GM12865 (cell line): Measurements from ENCODE around the gene VPS72.
"Not testable (repeated sequence)": the region's sequence is repeated elsewhere in the genome, so short reads cannot be mapped to it uniquely, and the experiment has no call there.

Experiments used
- DNase-seq: peaks from one replicate; pipeline ENCODE4 v3.0.0; 2010; ENCODE audit warnings: low read depth
- H3K4me3 ChIP-seq: 2 replicates; pipeline ENCODE4 v1.5.1; 2011; ENCODE audit warnings: mild to moderate bottlenecking, low read depth, low read length, control low read depth
- CTCF ChIP-seq: IDR thresholded peaks from 2 replicates; pipeline ENCODE4 v1.5.1; 2011; ENCODE audit warnings: low read length, control low read depth, low read depth, inconsistent platforms; ENCODE audit not compliant: insufficient read depth; ENCODE audit errors: missing control alignments

The VPS72 gene

GRCh38 chr1:151213560-151213959 is 23.6 kb upstream of the VPS72 start:
- no peak overlapping the region for H3K4me3 ChIP-seq
- no peak for DNase-seq
- TF ChIP-seq CTCF: no peak

- H3K4me3 ChIP-seq: no peak overlapping the region
- DNase-seq: no peak
- no peak for TF ChIP-seq CTCF
Observed at GRCh38 chr1:151211972-151212705, 22.1 kb upstream of the VPS72 start.

GRCh38 chr1:151210830-151211229 is 20.8 kb upstream of the VPS72 start:
- no peak for TF ChIP-seq CTCF
- DNase-seq: no peak
- H3K4me3 ChIP-seq: no peak overlapping the region

- not testable (repeated sequence) for DNase-seq, H3K4me3 ChIP-seq
Observed at GRCh38 chr1:151205381-151205965, 15.5 kb upstream of the VPS72 start.

- peak; percentile 26 for DNase-seq
- no peak for TF ChIP-seq CTCF
- H3K4me3 ChIP-seq: peak overlapping the region; percentile 99
Observed at GRCh38 chr1:151199873-151200581, 10.0 kb upstream of the VPS72 start.

- peak; percentile 99 for DNase-seq
- H3K4me3 ChIP-seq: peak within 1 kb of the TSS; percentile 99
- no peak for TF ChIP-seq CTCF
Observed at GRCh38 chr1:151198254-151199127, 8.5 kb upstream of the VPS72 start, which contains the start of gene PIP5K1A. PIP5K1A (plus strand) TSS chr1:151198552; CDS start chr1:151198997, 445 bp downstream.

GRCh38 chr1:151197863-151198253 is 7.9 kb upstream of the VPS72 start:
- peak overlapping the region; percentile 99 for H3K4me3 ChIP-seq
- no peak for DNase-seq
- no peak for TF ChIP-seq CTCF
